GM19193 (cell line): ENCODE data around the gene PTPRN2.

Experiments
- POLR2A ChIP-seq: IDR thresholded peaks from 4 replicates; pipeline ENCODE4 v1.6.1; 2011; ENCODE audit not compliant: insufficient read depth, insufficient read length; ENCODE audit errors: extremely low read depth

PTPRN2 gene

DNA sequence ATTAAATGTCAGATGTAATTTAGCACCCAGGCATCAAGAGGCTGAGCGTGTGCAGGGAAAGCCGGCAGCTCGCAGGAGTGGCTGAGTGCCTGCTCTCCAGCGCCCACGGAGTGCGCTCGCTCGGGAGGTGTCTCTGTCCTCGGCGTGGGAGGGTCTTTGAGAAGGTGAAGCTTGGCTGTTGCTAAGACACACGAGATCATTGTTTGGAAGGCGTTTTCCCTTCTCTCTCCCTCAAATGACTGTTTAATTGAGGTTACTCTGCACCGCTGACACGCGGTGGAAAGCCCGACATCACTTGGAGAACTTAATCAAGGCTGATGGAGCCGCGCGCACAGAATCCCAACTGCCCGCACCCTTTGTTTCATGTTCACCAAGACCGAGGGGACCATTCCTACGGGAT is 836.2 kb downstream of the PTPRN2 start:
- TF ChIP-seq POLR2A, result no peak

DNA sequence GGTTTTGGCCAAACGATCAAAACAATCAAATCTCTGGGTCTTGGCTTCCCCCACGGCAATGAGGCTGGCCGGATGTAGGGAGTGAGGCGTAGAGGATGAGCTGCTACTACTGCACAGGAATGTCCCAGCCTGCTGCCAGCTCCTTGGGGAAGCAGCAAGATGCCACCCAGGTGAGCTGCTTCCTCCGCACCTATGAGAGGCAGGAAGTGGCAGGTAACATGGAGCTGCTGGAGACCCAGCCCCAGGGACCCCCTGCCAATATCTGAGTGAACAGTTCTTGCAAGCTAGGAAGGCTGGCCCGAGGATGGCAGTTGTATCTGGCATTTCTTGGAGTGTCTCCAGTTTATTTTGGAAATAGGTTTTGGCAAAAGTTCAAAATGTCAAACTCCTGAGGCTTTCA is 837.3 kb downstream of the PTPRN2 start:
- no peak for TF ChIP-seq POLR2A

DNA sequence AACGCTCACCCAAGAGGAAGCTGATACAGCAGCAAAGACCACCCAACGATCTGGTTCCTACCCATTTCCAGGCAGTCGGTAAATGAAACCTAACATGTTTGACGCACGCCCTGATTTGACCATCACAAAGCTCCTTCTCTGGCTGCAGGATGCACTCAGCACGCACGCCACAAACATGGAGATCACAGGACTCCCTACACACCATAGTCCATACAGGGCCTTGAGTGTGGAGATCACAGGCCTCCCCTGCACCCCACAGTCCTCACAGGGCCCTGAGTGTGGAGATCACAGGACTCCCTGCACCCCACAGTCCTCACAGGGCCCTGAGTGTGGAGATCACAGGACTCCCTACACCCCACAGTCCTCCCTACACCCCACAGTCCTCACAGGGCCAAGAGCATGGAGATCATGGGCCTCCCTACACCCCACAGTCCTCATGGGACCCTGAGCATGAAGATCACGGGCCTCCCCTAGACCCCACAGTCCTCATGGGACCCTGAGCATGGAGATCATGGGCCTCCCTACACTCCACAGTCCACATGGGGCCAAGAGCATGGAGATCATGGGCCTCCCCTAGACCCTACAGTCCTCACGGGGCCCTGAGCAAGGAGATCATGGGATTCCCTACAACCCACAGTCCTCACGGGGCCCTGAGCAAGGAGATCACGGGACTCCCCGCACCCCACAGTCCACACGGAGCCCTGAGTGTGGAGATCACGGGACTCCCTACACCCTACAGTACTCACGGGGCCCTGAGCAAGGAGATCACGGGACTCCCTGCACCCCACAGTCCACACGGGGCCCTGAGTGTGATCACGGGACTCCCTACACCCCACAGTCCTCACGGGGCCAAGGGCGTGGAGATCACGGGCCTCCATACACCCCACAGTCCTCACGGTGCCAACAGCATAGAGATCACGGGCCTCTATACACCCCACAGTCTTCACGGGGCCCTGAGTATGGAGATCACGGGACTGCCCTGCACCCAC is 841.6 kb downstream of the PTPRN2 start:
- TF ChIP-seq POLR2A, result no peak

DNA sequence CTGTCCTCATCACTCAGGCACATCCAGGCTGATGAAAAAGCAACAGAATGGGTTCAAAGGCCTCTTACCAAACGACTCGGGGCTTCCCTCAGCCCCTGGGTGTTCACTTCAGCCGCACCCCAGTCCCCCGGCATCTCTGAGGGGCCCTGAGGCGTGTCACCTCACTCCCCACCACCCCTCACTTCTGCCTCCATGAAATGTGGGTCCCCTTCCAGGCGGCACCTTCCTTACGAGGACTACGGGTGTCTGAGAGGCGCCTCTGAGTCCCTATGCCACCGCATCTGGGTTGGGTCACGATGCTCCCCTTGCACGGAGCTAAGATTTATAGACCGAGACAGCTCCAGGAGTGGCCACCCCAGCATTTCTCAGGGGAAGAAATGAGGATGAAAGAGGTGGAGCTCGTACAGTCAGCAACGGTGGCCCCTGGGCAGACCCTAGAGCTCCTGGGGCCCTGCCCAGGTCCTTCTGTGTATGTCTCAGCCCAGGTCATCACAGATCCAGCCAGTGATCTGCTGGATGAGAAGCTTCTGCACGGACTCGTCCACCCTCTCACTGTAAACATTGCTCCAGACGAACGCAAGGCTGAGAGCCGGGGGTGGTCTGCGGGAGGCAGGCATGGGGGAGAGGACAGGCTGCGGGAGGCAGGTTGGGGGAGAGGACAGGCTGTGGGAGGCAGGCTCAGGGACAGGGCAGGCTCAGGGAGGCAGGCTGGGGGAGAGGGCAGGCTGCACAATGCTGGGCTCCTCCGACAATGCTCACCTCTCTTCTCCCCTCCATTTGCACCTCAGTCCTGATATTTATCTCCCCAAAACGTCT is 842.6 kb downstream of the PTPRN2 start:
- no peak for TF ChIP-seq POLR2A

DNA sequence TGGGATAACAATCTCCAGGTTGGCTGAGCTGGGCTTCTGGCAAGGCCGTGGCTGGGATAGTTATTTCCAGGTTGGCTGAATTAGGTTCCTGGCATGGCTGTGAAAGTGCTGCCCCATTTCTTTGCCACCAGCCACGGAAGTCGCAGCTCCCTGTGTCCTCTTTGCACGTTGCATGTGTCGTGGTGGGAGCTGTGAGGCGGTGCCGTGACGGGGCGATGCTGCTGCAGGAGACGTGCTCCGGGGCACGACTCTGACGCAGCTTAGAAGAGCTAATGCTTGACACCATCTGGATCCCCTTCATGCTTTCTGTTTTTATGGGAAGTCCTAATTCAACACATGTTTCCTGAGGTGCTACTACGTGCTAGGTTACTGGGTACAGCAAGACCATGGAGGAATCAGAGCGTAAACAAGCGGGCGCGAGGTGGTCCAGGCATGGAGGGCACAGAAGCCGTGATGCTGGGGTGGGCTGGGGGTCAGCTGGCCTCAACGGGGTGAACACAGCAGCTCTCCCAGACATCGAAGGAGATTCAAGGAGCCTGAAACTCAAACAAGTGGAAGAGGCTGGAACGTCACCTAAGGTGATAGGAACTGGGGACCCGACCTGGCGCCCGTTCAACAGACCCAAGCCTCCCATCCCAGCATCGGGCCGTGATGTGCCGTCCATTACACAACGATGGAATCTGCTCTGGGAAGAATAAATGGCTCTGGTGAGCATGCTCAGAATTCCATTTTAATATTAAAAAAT is 843.7 kb downstream of the PTPRN2 start:
- TF ChIP-seq POLR2A, result no peak

DNA sequence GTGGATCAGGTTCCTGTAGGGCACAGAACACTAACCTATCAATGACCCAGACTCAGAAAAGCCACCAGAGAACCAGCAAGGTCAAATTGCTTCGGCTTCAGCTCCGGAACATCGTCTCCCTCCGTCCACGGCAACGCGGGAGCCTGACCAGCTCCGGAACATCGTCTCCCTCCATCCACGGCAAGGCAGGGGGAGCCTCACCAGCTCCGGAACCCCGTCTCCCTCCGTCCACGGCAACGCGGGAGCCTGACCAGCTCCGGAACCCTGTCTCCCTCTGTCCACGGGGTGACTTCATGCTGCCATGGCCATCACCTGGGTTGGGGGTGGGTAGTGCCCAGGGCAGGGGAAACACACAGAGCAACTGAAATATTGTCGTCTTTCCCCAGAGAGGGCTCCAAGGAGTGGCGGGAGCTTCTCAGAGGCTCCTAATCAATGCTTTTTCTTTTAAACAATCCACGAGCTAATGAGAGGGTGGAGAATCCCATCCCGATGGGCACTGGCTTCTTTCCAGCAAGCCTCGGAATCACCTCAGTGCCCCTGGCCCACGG is 847.3 kb downstream of the PTPRN2 start:
- TF ChIP-seq POLR2A, result no peak

DNA sequence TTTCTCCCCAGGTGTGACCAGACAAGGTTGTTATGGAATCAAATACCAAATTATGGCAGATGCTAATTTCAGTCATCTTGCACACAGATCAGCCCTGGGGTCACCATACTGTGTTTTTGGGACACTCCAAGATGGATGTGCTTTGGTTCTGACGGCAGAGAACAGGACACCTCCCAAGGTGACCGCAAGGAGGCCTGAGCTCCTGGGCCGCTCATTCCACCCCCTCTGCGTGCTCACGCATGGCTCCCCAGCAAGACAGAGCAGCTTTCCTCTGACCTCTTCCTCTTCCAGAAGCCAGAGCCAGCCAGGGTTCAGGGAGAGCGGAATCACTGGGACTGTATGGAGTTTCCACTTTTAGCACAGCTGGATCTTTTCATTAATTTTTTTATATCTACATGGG is 848.0 kb downstream of the PTPRN2 start:
- no peak for TF ChIP-seq POLR2A

DNA sequence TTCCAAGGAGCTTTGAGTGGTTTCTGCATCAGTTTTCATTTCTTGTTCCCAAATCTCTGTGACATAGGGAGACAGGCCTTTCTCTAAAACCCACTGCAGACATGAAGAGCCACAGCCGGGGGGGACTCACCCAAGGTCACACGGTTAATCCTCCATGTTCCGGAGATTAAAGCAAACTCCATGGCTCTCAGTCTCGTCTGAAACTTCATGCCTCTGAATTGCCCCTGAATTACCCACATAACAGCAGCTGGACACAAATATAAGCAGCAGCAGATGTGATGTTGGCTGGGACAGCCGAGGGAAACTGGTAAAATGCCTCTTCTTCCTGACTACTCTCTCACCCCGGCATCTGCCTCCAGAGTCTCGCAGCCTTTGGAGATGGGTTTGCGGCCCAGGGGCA is 848.6 kb downstream of the PTPRN2 start:
- no peak for TF ChIP-seq POLR2A

DNA sequence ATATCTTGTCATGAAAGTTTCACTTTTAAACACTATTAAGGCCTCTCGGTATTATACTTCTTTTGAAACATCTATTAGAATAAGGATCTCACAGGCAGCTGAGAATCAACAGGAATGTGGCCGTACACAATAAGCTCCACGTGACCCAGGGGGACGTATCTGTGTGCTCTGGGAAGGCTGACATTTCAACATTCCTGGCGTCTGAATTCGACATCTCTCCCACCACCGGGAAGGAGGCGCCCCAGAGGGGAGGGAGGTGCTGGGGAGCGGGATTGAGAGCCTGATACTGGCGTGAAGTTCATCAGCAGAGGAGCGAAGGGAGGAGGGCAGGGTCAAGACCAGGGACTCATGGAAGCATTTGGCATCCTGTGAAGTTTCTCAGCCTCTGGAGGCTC is 849.6 kb downstream of the PTPRN2 start:
- no peak for TF ChIP-seq POLR2A

DNA sequence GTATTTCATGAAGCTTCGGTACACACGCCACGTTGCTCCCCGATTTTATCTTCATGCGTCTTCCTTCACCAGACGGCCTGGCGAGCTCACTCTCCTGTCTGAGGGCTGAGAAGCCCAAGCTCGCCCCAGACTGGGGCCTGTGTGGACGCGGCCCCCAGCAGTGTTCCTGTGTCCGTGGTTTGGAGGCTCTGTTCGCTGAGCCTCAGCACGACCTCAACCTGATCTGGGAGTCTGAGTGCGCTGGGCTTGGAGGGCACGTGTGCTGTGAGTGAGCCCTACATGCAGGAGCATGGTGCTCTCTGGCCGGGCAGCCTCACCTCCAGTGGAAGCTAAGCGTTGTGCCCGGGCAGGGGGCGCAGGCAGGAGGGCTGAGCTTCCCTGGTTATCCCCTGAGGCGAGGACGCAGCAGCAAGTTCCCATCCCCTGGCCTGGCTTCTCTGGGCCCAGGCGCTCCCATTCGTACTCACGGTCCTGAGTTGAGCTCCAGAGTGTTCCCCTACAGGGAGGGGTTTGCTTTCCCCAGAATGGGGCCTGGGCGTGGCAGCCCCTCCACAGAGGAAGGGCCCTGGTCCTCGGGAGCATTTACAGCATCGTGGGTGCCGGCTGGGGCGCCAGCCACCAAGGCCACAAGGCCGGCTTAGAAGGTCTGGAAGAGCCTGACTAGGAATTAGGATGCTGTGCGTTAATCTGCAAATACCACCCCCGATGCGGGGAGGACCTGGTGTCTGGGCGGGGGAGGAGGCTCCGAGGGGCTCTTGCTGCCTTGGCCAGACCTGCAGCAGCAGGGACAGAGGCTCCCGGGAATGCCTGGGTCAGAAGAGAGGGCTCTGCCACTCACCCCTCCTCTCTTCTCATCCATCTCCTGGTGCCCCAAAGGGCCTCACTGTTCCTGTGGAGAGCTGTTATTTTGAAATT is 850.2 kb downstream of the PTPRN2 start:
- no peak for TF ChIP-seq POLR2A

DNA sequence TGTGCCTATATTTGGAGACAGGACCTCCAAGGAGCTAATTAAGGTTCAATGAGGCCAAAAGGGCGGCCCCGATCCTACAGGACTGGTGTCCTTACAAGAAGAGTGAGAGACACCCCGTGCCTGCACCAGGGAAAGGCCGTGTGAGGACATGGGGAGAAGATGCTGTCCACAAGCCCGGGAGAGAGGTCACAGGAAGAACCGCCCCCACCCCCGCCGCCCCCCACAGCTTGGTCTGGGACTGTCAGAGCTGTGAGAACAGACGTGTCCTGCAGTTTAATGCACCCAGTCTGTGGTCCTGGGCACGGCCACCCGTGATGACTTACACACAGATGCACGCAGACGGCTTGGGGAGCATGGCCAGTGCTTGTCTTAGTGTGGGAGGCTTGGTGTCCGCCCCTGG is 851.3 kb downstream of the PTPRN2 start:
- TF ChIP-seq POLR2A, result no peak

DNA sequence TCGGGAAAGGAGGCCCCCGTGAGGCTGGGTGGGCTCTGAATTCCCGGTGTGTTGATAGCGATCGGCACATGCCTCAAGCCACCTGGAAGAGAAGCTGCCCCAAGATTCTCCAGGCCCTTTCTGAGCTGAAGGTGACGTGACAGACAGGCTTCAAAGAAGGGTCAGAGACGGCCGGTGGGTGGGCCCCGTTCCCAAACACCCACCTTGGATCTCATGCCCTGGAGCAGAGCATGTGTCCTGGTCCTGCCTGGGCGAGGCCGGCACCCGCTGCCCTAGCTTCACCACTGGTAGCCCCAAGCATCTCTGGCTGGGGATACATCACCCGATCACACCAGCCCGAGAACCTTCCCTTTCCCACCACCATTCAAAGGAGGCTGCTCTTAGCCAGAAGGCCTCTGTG is 851.8 kb downstream of the PTPRN2 start:
- TF ChIP-seq POLR2A, result no peak

DNA sequence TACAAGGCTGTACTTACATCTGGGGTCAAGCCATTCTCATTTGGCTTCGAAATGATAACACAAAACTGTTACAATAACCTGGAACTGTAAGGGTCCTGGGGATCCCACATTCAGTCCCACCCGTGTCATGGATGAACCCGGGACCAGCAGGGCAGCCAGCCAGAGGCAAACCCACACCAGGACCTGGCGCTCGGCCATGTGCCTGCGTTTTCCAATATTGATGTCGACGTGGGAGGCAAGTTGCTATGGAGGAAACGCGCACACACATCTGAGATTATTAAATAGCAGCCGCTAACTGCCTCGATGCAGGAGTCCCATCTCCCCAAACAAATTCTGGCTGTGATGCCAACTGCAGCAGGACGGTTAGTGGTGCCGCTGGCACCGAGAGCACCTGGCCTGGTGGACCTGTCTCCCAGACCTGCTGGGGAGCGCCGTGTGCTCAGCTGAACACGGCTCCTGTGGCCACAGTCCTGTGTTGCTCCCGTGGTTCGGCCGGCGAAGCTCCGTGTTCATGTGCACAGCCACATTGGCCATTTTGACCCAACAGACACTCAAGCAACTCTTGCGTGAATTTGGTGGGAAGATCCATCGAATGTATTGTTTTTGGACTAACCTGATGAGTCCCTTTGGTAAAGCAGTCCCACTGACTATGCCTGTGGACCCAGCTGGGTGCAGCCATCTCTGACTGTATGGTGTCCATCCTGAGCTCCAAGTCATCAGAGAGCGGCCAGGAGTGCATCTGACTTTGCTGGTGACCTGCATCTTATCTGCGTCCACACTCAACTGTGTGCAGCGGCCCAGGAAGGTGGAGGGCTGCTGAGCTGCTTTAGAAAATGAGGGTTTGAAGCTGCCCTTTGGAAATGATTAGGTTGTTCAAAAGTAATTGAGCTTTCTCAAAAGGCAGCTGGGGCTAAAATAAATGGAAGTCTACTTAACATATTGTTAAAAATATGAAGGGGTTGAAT is 852.7 kb downstream of the PTPRN2 start:
- TF ChIP-seq POLR2A, result no peak
